Inflammatory macrophage treated with lipopolysaccharide for 4 hours (primary cell): Measurements from ENCODE around the gene DDB1.
A peak's percentile ranks its signal among the peaks of the same experiment; 100 is the strongest.

ENCODE experiments used
- DNase-seq: peaks from one replicate; pipeline ENCODE4 v3.0.0-alpha.2; 2020

The DDB1 gene

DNA sequence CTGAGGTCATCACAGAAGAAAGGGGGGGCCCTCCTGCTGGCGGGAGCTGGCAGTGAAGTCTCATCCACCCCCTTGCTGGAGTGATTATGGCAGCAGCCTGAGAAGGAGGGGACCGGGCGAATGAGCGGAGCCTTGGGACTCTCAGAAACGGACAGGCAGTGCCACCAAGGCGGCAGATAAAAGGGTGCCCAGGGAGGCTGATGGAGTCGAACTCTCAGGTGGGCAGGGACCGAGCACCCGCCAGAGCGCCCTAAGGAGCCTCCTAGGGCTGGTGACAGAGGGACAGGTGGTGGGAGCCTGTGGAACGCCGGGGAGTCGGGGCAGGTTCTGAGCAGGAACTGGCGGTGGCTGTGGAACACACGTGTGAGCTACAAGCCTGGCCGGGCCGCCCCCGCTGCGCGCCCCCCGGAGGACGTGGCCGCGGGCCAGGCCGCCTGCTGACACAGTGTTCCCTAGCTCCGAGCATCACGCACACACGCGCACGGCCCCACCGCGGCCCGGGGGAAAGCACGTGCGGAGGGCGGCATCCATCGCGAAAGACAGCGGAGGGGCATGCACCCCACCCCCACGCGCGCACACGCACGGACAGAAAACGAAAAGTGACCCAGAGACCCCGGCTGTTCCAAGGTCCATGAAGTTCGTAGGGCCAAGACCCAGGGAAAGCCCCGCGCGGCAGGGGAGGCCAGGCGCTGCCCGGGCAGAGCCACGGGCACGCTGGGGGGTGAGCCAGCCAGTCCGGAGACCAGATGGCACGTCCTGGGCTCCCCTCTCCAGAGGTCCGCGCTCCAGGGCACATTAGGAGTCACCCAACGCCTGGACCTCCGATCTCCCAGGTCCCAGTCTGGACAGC is 38.8 kb downstream of the DDB1 start:
- DNase-seq: peak; percentile 19

DNA sequence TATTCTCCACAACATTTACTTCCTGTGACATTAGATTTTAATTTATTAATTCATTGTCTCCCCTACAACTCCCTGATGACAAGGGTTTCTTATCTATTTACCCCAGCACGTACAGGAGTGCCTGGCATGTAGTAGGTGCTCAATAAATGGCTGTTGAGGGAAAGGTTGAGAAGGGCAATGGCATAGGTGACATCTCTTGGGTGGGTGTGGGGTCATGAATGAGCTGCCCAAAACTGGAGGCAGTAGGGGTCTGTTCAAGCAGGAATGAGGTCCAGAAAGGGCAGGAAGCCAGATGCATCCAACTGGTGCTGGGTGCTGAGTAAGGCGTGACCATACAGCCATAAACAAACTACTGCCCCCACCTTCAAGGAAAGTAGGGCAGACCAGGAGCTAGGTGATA is 40.5 kb downstream of the DDB1 start:
- no peak for DNase-seq

DNA sequence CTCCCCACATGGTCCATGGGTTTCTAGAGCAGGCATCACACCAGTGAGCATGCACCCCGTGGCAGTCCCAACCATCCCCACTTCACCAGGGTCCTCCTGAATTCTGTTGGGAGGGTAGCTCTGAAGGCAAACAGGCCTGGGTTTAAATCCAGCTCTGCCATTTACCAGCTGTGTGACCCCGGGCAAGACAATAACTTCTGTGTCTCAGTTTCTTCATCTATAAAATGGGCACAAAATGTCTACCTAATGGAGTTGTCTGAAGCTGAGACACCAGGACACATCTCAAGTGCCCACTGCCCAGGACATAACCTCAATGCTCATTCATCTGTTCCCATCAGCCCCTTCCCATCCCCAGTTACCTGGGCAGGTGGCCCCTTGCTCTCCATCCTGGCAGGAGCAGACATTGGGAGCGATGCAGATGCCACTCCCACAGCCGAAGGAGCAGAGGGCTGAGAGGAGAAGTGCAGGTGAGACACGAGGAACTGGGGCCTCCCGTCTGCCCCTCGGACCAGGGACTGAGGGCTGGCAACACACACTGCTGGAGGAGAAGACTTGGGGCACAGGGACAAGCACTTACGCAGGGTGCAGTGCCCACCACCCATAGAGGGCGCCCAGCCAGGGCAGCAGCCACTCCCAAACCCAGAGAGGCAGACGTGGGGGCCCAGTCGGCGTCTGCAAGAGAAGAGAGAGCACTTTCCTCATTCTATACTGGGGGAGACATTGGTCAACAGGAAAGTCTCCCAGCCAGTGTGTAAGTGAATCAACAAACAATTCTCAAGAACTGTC is 41.8 kb downstream of the DDB1 start:
- no peak for DNase-seq

DNA sequence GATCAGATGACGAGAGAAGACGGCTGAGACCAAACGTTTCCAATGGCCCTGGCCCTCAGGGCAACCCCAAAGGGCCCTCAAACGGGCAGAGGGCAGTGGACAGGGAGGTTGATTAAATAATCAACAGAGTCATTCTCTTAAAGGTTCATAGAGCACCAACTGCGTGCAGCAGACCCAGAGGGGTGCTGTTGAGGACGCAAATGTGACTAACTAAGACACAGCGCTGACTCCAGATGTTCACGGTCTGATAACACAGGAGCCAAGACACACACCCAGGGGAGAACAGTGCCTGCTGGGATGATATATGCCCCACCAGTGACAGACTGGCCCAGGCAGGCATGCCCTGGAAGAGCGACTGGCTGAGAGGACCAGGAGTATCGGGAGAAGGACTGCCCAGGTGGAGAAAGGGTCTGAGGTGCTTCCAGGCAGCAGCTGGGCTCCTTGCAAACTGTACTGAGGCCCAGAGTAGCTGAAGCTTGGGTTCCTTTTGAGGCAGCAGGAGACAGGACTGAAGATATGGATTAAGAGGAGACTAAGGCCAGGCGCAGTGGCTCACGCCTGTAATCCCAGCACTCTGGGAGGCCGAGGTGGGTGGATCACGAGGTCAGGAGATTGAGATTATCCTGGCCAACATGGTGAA is 45.4 kb downstream of the DDB1 start:
- DNase-seq: no peak

DNA sequence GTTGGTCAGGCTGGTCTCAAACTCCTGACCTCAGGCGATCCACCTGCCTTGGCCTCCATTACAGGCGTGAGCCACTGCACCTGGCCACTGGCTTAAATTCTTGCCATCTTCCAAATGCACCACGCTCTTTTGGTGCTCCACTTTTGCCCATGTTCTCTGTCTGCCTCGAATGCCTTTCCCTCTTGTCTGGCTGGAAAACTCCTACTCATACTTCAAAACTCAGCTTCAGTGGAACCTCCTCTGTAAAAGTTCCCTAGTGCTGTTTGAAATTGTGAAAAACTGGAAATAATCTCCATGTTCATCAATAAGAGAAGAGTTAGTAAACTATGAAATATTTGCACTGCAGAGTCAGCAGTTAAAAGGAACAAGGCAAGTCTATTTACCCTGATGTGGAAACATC is 49.3 kb downstream of the DDB1 start:
- DNase-seq: no peak

DNA sequence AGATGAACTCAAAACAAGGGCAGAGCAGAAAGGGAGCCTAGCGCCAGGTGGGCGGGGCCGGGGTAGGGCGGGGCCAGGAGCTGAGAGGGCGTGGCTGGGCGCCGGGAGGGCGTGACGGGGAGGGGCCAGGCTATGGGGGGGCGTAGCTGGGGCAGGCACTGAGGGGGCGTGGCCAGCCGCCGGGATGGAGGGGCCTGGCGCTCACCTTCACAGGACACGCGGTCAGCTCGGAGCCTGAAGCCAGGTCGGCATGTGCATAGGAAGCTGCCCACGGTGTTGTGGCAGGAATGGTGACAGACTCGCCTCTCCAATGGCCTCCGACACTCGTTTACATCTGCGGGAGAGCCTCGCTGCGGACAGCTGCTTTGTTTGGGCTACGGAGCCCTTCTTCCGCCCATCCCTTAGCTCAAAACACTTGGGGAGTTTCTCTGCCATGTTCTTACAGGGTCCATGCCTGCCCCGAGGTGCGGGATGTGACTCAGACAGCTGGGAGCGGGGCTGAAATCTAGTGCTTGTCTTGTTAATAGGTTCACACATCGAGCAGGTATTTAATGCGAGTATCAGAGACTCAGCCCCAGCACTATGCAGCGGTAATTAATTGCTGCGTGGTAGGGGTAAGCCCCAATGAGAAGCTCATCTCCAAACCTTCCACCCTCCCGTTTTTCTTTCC is 51.2 kb downstream of the DDB1 start:
- no peak for DNase-seq

DNA sequence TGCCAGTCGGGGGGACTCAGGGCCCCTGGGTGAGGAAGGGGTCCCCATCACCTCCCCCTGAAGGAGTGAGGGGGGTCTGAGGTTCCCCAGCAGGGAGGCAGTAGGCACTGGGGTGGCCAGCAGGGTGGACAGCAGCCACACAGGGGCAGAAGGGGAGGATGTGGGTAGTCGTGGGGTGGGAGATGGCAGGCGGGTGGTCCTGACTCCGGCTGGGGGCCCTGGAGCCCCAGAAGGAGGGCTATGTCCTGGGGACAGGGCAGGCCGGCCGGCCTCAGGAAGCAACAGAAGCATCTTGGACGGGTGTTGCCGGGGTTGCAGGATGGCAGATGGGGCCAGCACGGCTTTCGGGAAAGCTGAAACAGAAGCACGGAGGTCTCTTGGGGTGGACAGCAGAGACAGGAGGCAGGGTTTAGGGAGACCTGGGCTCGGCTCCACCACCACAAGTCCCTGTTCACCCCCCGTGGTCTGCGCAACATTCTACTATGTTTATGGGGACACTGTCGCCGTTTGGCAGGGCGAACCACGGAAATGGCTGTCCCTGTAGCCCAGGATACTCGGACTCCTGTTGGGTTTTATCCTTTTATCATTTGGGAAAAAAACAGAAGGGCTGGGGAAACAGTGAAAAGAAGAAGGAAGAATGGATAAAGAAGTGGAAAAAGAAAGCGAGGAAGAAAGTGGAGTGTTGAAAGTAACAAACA is 51.9 kb downstream of the DDB1 start:
- DNase-seq: no peak

DNA sequence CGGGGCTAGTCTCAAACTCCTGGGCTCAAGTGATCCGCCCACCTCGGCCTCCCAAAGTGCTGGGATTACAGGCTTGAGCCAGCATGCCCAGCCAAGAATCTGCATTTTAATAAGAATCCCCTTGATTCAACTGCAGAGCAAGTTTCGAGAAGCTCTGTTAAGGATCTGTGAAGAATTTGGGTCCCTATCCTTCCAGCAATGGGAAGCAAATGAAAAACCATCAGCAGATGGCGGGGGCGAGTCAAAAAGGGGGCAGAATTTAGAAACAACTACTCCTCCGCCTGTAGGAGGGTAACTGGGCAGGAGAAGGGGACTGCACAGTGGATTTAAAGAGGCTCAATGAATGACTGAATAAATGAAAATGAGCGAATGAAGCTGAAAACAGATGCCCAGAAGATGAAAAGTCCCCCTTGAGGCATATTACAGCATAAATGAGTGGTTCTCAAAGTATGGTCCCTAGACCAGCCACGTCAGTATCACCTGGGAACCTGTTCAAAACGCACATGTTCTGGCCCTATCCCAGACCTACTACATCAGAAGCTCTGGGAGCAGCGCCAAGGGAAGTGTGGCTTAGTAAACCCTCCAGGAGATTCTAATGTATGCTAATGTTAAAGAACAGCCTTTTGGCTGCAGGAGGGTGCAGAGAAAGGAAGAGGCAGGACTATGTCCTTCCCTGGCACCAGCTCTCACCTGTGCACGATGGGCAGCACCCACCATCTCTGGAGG is 52.8 kb downstream of the DDB1 start:
- DNase-seq: no peak

DNA sequence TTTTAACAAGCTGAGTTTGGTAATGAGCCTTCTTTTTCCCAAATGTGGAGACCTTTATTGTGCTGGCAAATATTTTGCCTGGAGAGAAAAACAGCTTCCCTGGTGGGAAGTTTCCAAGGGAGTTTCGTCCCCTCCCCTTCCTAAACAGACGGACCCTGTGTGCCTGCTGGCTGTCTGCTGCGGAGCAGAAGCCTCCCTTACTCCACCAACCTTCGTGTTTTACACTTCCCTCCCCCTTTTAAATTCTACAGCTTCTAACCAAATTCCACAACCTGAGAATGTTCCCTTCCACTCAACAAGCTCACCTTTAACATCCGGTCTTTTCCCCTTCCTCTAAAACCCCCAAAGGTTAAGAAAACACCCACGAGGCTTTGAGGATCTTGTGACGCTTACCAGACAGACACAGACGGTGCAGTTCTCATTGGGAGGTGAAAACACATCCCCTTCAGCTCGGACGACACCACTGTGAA is 54.9 kb downstream of the DDB1 start:
- no peak for DNase-seq

DNA sequence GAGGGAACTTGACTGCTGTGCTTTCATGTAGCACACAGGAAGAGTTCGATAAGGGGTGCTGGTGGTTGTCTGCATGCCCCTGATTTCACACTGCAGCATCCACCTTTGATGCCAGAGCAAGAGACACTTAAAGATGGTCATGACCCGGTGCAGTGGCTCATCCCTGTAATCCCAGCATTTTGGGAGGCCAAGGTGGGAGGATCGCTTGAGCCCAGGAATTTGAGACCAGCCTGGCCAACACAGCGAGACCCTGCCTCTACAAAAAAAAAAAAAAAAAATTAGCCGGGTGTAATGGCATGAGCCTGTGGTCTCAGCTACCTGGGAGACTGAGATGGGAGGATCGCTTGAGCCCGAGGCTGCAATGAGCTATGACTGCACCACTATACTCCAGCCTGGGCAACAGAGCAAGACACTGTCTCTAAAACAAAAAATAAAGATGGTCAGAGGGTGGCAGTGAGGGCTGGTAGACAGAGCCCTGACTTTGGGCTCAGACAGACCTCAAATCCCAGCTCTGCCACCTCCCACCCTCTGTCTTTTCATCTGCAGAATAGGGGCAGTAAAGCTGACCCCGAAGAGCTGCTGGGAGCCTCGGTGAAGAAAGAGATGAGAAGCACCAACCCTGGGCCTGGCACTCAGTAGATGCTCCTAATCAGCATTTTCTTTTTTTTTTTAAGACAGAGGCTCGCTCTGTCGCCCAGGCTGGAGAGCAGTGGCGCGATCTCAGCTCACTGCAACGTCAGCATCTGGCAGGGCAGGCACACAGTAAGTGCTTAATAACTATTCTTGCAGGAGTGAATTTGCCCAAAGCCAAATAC is 55.5 kb downstream of the DDB1 start:
- no peak for DNase-seq

DNA sequence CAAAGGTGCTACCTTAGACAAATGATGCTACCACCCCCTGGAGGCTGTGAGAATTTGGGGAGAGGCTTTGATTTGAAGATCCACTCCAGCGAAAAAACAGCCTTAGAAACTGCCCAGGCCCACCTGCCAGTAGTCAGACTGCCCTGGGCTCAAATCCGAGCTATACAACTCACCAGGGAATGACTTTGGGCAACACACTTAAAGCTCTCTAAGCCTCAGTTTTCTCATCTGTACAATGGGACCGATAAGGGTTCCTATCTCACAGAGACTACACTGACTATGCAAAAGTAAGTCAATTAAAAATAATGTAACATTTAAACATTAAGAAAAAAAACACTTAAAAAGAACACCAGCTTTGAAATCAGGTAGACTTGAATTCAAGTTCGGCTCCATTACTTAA is 57.7 kb downstream of the DDB1 start:
- DNase-seq: no peak

DNA sequence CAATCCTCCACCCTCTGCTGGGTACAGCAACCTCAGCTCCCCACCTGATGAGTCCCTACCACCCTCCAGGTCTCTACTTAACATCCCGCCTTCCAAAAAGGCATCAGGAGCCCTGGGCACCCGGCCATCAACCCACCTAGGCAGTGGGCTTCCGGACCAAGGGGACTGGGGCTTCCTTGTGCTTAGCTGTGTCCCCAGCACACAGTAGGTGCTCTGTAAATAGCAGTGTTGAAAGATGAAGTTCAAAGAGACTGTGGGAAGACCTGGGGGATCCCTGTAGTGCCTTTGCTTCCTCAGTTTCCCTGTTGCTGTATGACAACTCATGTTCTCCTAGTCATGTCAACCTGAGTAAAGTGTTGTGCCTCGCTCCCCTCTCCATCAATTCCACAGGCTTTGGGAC is 58.8 kb downstream of the DDB1 start:
- DNase-seq: no peak

DNA sequence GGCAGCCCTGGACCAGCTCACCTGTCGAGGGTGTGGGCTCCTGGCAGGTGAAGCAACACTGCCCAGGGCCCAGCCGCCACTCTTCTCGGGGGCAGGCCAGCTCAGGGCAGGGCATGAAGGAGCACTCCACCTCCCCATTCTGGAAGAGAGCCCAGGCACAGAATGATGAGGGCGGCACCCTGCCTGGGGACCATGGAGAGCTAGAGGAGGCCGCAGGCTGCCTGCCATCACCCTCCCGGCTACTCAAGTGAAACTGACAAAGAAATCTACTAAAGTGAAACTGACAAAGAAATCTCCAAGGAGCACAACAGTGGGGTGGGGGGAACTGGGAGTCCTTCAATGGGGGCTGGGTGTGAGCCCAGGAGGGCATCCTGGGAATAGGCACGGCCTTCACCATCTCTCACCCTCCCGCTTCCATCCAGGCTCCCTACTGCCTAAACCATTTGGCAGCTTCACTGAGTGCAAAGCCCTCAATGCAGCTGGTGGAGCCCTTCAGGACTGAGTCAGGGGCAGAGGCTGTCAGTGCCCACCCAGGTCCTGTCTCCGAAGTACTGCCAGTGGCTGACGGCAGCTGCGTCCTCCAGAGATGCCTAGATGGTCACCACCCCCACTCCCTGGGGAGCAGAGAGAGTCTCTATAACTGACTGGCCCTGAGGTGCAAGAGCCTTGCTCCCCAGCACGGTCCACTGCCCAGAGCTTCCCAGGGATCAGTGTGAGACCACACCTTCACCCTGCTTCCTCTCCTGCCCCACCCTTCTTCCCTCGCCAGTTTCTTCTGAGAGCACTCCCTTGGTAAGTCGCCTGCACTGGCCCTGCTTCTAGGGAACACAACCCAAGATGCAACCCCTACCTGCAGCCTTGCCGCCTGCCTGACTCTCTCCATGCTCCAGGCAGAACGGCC is 59.5 kb downstream of the DDB1 start:
- DNase-seq: no peak

DNA sequence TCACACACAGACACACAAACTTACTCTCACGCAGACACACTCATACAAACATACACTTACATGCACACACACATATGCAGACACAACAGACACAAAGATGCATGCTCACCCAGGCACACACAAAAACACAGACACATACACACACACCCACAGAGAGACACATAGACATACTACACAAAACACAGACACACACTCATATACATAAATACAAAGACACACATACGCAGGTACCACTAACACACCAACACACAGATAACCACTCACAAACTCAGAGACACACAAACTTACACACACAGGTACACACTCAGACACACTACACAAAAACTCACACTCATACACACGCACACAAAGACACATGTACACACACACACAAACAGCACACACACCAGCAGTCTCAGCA is 60.2 kb downstream of the DDB1 start:
- DNase-seq: no peak

DNA sequence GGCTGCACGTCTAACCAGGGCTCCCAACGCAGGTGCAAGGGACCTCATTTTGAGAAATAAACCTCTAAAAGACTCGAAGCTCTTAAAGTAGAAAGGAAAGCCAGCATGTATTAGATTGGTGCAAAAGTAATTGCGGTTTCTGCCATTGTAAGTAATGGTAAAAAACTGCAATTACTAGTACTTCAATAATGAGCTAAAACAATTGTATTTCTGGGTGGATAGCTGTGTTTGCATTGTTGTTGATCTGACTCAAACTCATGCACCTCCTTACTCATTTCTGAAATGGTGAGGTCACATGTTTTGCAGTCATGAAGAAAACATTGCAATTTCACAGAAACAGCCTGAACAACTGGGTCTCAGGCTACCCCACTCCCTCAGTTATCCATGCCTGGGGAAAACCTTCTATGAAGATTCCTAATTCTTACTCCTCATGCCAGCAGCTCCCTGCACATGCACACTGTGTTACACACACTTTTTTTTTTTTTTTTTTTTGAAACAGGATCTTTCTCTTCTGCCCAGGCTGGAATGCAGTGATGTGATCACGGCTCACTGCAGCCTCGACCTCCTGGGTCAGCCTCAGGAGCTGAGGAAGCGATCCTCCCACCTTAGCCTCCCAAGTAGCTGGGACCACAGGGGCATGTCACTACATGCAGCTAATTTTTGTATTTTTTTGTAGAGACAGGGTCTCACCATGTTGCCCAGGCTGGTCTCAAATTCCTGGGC is 62.4 kb downstream of the DDB1 start:
- DNase-seq: peak; percentile 67

DNA sequence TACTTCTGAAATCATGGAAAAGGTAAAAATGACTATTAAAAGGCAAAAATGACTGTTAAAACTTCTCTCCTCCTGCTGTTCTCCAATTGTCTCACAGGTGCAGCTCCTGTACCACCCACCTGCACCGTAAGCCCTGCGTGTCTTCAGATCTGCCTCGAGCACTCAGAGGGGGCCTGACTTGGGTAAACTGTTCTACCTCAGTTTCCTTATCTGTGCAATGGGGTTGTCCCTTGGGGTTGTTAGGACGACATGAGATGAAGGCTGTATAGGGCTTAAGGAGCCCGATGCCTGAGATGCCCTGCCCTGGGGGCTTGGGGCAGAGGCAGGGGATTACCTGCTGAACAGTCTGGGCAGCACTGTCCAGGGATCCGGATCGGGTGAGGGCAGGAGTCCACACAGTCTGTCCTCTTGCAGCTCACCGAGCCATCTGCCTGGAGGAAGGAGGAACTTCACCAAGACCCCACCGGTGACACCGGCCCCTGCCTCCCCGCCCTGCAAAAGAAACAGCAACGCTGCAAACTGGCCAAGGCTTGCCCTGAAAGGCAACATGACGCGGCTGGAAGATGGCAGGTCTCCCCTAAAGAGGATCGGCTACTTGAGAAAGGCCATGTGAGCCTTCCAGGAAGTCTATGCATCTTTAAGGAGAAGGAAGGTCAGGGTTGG is 64.2 kb downstream of the DDB1 start:
- no peak for DNase-seq

DNA sequence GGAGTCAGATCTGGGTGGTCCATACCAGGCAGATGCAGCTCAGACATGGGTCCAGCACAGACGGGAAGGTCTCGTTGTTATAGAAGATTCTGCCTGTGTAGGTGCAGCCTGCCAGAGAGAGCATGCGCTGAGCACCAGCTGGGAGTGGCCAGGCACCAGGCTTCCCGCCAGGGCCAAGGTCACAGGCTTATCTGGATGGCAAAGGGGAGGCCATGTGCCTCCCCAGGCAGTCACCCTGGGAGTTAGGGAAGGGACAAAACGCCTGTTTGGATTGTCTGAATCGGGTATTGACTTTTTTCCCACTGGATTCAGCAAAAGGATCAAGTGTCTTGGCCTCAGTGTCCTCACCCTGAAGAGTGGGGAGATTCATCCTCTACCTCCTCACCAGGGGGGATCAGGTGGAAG is 65.5 kb downstream of the DDB1 start:
- no peak for DNase-seq

DNA sequence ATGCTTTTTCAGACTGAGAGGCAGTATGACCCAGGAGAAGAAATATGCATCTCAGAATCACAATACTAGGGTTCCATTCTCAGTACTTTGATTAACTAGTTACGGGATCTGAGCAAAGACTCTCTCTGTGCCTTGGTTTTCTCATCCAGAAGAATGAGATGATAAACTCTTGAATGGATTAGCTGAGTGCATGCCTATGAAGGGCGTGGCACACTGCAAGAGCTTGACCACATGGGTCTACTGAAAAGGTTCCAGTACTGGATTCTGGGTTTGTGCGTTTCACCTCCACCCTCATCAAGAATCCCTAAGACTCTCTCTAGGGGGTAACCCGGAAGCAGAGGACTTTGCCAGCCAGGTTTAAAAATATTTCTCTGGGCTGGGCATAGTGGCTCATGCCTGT is 66.3 kb downstream of the DDB1 start:
- no peak for DNase-seq

DNA sequence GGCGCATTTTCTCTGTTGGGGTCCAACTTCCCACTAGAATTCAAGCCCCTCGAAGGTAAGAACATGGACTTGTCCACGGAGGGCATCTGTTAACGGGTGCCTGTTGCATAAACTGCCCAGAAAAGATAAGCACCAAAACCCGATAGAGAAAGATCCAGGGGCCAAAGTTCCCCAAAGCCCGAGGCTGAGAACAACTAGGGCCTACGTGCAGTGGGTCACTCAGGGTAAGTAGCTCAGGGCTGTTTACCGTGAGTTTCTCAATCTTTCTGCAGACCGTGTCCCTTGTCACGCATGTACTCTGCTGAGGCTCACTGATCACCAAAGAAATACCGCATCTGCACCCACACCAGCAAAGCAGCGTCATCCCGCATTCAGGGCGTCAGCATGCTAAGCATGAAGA is 67.5 kb downstream of the DDB1 start:
- DNase-seq: no peak
